WTC11 (cell line): ENCODE results near the gene AGPAT4. TPM values are rescaled to one million over a fixed set of nuclear protein-coding genes. Genes with fewer than 3 reads are reported as not detected.

Experiments used
- ATAC-seq: fragments of 200-7000 bp; cut with Tn5 transposase; 2 replicates; pipeline ENCODE4 v1.10.0; 2021; ENCODE audit warnings: mild to moderate bottlenecking, moderate library complexity
- CTCF ChIA-PET: fragments of 300-600 bp; sonication (Branson Sonifier 250); formaldehyde crosslinking; loops from one replicate; lab custom pipeline; 2021; ENCODE audit warnings: antibody characterized with exemption; lab: Charles Lee
- POLR2A ChIA-PET: fragments of 350-600 bp; sonication (Branson Sonifier 250); formaldehyde crosslinking; loops from one replicate; lab custom pipeline; 2021; ENCODE audit warnings: antibody characterized with exemption; lab: Charles Lee
- DNase-seq: peaks from one replicate; pipeline ENCODE4 v3.0.0; 2021; ENCODE audit warnings: low spot score
- H3K27ac Mint-ChIP-seq: 2 replicates; pipeline ENCODE4 v1.8.0; 2021; ENCODE audit warnings: mixed read lengths
- H3K27me3 Mint-ChIP-seq: 2 replicates; pipeline ENCODE4 v1.8.0; 2021; ENCODE audit warnings: low read depth, mild to moderate bottlenecking, moderate library complexity, mixed read lengths
- H3K36me3 Mint-ChIP-seq: 2 replicates; pipeline ENCODE4 v1.8.0; 2021; ENCODE audit warnings: mixed read lengths
- H3K4me1 Mint-ChIP-seq: 2 replicates; pipeline ENCODE4 v1.8.0; 2022; ENCODE audit warnings: mixed read lengths
- H3K4me3 Mint-ChIP-seq: 2 replicates; pipeline ENCODE4 v1.8.0; 2021; ENCODE audit warnings: mild to moderate bottlenecking, moderate library complexity, mixed read lengths
- H3K9me3 Mint-ChIP-seq: 2 replicates; pipeline ENCODE4 v1.8.0; 2021; ENCODE audit warnings: mixed read lengths
- AFF4 ChIP-seq: sonication (generic); formaldehyde crosslinking; IDR thresholded peaks from 2 replicates; pipeline ENCODE4 v1.8.1; 2023; ENCODE audit warnings: mild to moderate bottlenecking, missing genetic modification reagents, borderline replicate concordance
- CTCF ChIP-seq: fragments of 200-600 bp; IDR thresholded peaks from 2 replicates; pipeline ENCODE4 v1.8.0; 2022; ENCODE audit warnings: antibody characterized with exemption
- E2F1 ChIP-seq: sonication (generic); formaldehyde crosslinking; IDR thresholded peaks from 2 replicates; pipeline ENCODE4 v1.8.0; 2022; ENCODE audit warnings: mild to moderate bottlenecking, missing genetic modification reagents
- E2F4 ChIP-seq: sonication (generic); formaldehyde crosslinking; IDR thresholded peaks from 2 replicates; pipeline ENCODE4 v1.8.1; 2022; ENCODE audit warnings: low read depth, mild to moderate bottlenecking, moderate library complexity, missing genetic modification reagents, borderline replicate concordance
- ELF4 ChIP-seq: sonication (generic); formaldehyde crosslinking; IDR thresholded peaks from 2 replicates; pipeline ENCODE4 v1.8.1; 2022; ENCODE audit warnings: low read depth, mild to moderate bottlenecking, moderate library complexity, missing genetic modification reagents
- FOXJ3 ChIP-seq: sonication (generic); formaldehyde crosslinking; IDR thresholded peaks from 2 replicates; pipeline ENCODE4 v1.9.0; 2021; ENCODE audit warnings: missing genetic modification reagents, mild to moderate bottlenecking, borderline replicate concordance
- FOXP1 ChIP-seq: sonication (generic); formaldehyde crosslinking; IDR thresholded peaks from 2 replicates; pipeline ENCODE4 v1.8.0; 2022; ENCODE audit warnings: missing genetic modification reagents, mild to moderate bottlenecking, moderate library complexity, borderline replicate concordance
- IRF1 ChIP-seq: sonication (generic); formaldehyde crosslinking; IDR thresholded peaks from 2 replicates; pipeline ENCODE4 v1.8.0; 2023; ENCODE audit warnings: missing genetic modification reagents
- KAT7 ChIP-seq: sonication (generic); formaldehyde crosslinking; IDR thresholded peaks from 2 replicates; pipeline ENCODE4 v1.8.1; 2023; ENCODE audit warnings: missing genetic modification reagents, mild to moderate bottlenecking, borderline replicate concordance
- MAX ChIP-seq: sonication (generic); formaldehyde crosslinking; IDR thresholded peaks from 2 replicates; pipeline ENCODE4 v1.8.0; 2022; ENCODE audit warnings: mild to moderate bottlenecking, missing genetic modification reagents
- NFYB ChIP-seq: sonication (generic); formaldehyde crosslinking; conservative IDR thresholded peaks from 2 replicates; pipeline ENCODE4 v1.8.0; 2022; ENCODE audit warnings: low read depth, missing genetic modification reagents
- TCF7 ChIP-seq: sonication (generic); formaldehyde crosslinking; IDR thresholded peaks from 2 replicates; pipeline ENCODE4 v1.8.0; 2022; ENCODE audit warnings: mild to moderate bottlenecking, low read depth, missing genetic modification reagents, moderate library complexity
- USF1 ChIP-seq: sonication (generic); formaldehyde crosslinking; IDR thresholded peaks from 2 replicates; pipeline ENCODE4 v1.8.0; 2022; ENCODE audit warnings: mild to moderate bottlenecking, missing genetic modification reagents
- ZNF232 ChIP-seq: sonication (generic); formaldehyde crosslinking; IDR thresholded peaks from 2 replicates; pipeline ENCODE4 v1.8.0; 2022; ENCODE audit warnings: mild to moderate bottlenecking, missing genetic modification reagents
- ZNF281 ChIP-seq: sonication (generic); formaldehyde crosslinking; IDR thresholded peaks from 2 replicates; pipeline ENCODE4 v1.8.0; 2023; ENCODE audit warnings: mild to moderate bottlenecking, missing genetic modification reagents
- ZNF317 ChIP-seq: sonication (generic); formaldehyde crosslinking; IDR thresholded peaks from 2 replicates; pipeline ENCODE4 v1.8.1; 2023; ENCODE audit warnings: low read depth, mild to moderate bottlenecking, moderate library complexity, missing genetic modification reagents, borderline replicate concordance
- total RNA-seq: library from RNA; stranded (reverse); gene quantifications from 3 replicates; pipeline ENCODE4 v1.2.3, GENCODE V29; 2021

Gene AGPAT4
- total RNA-seq, 1 experiment from 2014 or later = 19.7 TPM

- no peak for TF ChIP-seq AFF4 (CRISPR knock-in tag)
- no peak for TF ChIP-seq E2F1 (CRISPR knock-in tag)
- no peak for TF ChIP-seq FOXP1 (CRISPR knock-in tag)
- no peak for TF ChIP-seq NFYB (CRISPR knock-in tag)
- no peak for TF ChIP-seq ZNF281
- TF ChIP-seq, all 79 proteins: peak for 0
Measured at GRCh38 chr6:161130541-161130940, 143.3 kb downstream of the AGPAT4 start (continued).

GRCh38 chr6:161128680-161129196 is 145.1 kb downstream of the AGPAT4 start:
- no peak for ATAC-seq
- CTCF ChIA-PET = interaction anchor here (1.0 kb wide), 1 partner anchor 10 kb away, joined by 3 read pairs; no protein-coding TSS in a partner anchor

GRCh38 chr6:161128230-161128629 is 145.6 kb downstream of the AGPAT4 start:
- H3K9me3 Mint-ChIP-seq = peaks cover 56% of the 10 kb centered on the region
- DNase-seq (no peak), ATAC-seq (no peak)
- H3K36me3 Mint-ChIP-seq = peaks cover 74% of the 10 kb centered on the region
- H3K4me3 Mint-ChIP-seq = no peak overlapping the region
- H3K27ac Mint-ChIP-seq = no peak overlapping the region
- ChIA-PET CTCF (interaction anchor here (1.0 kb wide), 1 partner anchor 11 kb away, joined by 3 read pairs; no protein-coding TSS in a partner anchor), POLR2A (no interaction called here)
- H3K27me3 Mint-ChIP-seq = no peaks in the 10 kb centered on the region; the same call in none of the 2 replicates
- H3K4me1 Mint-ChIP-seq = 0 out of 2 replicates have a peak, but pooled peaks cover 3% of the 10 kb centered on the region
- TF ChIP-seq FOXJ3 (CRISPR knock-in tag) = no peak
- TF ChIP-seq CTCF = no peak
- TF ChIP-seq IRF1 (CRISPR knock-in tag) = no peak
- no peak for TF ChIP-seq ELF4 (CRISPR knock-in tag)
- TF ChIP-seq KAT7 = no peak
- no peak for TF ChIP-seq ZNF317 (CRISPR knock-in tag)
- no peak for TF ChIP-seq MAX (CRISPR knock-in tag)
- no peak for TF ChIP-seq ZNF232 (CRISPR knock-in tag)
- TF ChIP-seq TCF7 (CRISPR knock-in tag) = no peak
- TF ChIP-seq USF1 = no peak

More at GRCh38 chr6:161128680-161129196, 145.1 kb downstream of the AGPAT4 start:
- H3K27ac Mint-ChIP-seq = no peak overlapping the region
- no peak for TF ChIP-seq E2F4
- H3K9me3 Mint-ChIP-seq = peaks cover 51% of the 10 kb centered on the region
- 0 out of 2 replicates have a peak, but pooled peaks cover 3% of the 10 kb centered on the region for H3K4me1 Mint-ChIP-seq
- DNase-seq = no peak
- no peaks in the 10 kb centered on the region; the same call in none of the 2 replicates for H3K27me3 Mint-ChIP-seq
- peaks cover 73% of the 10 kb centered on the region for H3K36me3 Mint-ChIP-seq
- H3K4me3 Mint-ChIP-seq = no peak overlapping the region
- POLR2A ChIA-PET = no interaction called here
